Dendritic cell treated with granulocyte-macrophage colony-stimulating factor and Interleukin-4, amounts not matched to agents 40 ng/mL and 50 ng/mL, for 4 days (primary cell): ENCODE measurements around the gene TRIM25.

Experiments
- H3K27ac Mint-ChIP-seq: one replicate; pipeline ENCODE4 v1.8.0; 2022; ENCODE audit warnings: mild to moderate bottlenecking, mixed read lengths
- H3K27me3 Mint-ChIP-seq: one replicate; pipeline ENCODE4 v1.8.0; 2022; ENCODE audit warnings: mild to moderate bottlenecking, mixed read lengths
- H3K36me3 Mint-ChIP-seq: one replicate; pipeline ENCODE4 v1.8.0; 2022; ENCODE audit warnings: low read depth, mixed read lengths
- H3K4me1 Mint-ChIP-seq: one replicate; pipeline ENCODE4 v1.8.0; 2022; ENCODE audit warnings: low read depth, mixed read lengths
- H3K4me3 Mint-ChIP-seq: one replicate; pipeline ENCODE4 v1.8.0; 2022; ENCODE audit warnings: mild to moderate bottlenecking, moderate library complexity, mixed read lengths
- H3K9me3 Mint-ChIP-seq: one replicate; pipeline ENCODE4 v1.8.0; 2022; ENCODE audit warnings: mixed read lengths
- intact Hi-C: fragments of 100-400 bp; cut with micrococcal nuclease; formaldehyde crosslinking; loops from one replicate; pipeline ENCODE4 v1.15.0; 2022

TRIM25 gene

DNA sequence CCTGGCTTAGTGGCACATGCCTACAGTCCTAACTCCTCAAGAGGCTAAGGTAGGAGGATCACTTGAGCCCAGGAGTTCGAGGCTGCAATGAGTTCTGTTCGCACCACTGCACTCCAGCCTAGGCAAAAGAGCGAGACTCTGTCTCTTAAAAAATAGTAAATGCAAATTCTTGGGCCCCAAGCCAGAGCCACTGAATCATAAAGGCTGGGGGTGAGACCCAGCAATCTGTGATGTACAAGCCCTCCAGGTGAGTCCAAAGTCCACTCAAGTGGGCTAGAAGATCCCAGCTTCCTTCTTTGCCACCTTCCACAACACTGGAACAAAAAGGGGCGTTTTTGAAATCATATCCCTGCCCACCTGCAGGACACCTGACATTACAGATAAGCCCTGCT lies 16.9 kb downstream of the TRIM25 start:
- Mint-ChIP-seq H3K27ac (peak overlapping the region; percentile 36), H3K27me3 (no peaks in the 10 kb centered on the region), H3K9me3 (no peaks in the 10 kb centered on the region), H3K36me3 (peaks cover 97% of the 10 kb centered on the region), H3K4me3 (no peak overlapping the region), H3K4me1 (peaks cover 33% of the 10 kb centered on the region)
- intact Hi-C loops = no loop called here

GRCh38 chr17:56896217-56896967 lies 17.5 kb downstream of the TRIM25 start:
- Mint-ChIP-seq H3K27ac (no peak overlapping the region), H3K27me3 (no peaks in the 10 kb centered on the region), H3K9me3 (no peaks in the 10 kb centered on the region), H3K4me3 (no peak overlapping the region), H3K36me3 (peaks cover 97% of the 10 kb centered on the region), H3K4me1 (peaks cover 29% of the 10 kb centered on the region)
- intact Hi-C loops = no loop called here

GRCh38 chr17:56894859-56895455 lies 18.9 kb downstream of the TRIM25 start:
- H3K9me3 Mint-ChIP-seq = no peaks in the 10 kb centered on the region
- H3K27ac Mint-ChIP-seq = no peak overlapping the region
- no peak overlapping the region for H3K4me3 Mint-ChIP-seq
- H3K36me3 Mint-ChIP-seq = peaks cover 98% of the 10 kb centered on the region
- no peaks in the 10 kb centered on the region for H3K27me3 Mint-ChIP-seq
- intact Hi-C loops = loop anchor here (5.0 kb wide), 1 partner anchor 42 kb away; no protein-coding TSS in a partner anchor
- H3K4me1 Mint-ChIP-seq = peaks cover 16% of the 10 kb centered on the region

GRCh38 chr17:56893503-56893902 lies 20.3 kb downstream of the TRIM25 start:
- Mint-ChIP-seq H3K4me3 (no peak overlapping the region), H3K27ac (no peak overlapping the region), H3K27me3 (no peaks in the 10 kb centered on the region), H3K9me3 (peaks cover under 1% of the 10 kb centered on the region), H3K4me1 (peaks cover 16% of the 10 kb centered on the region), H3K36me3 (peaks cover 99% of the 10 kb centered on the region)
- intact Hi-C loops = loop anchor here (5.0 kb wide), 1 partner anchor 44 kb away; no protein-coding TSS in a partner anchor

DNA sequence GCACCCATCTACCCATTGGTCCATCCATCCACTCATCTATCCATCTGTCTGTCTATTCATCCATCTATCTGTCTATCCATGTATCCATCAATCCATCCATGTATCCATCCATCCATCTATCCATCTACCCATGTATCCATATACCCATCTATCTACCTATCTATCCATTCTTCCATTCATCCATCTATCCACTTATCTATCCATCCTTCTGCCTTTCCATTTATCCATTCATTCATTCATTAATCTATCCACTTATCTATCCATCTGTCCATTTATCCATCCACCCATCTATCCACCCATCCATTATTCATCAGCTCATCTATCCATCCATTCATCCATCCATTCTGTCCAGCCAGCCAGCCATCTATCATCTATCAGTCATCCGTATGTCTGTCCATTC lies 21.5 kb downstream of the TRIM25 start:
- no peaks in the 10 kb centered on the region for H3K27me3 Mint-ChIP-seq
- H3K4me3 Mint-ChIP-seq = no peak overlapping the region
- intact Hi-C loops = loop anchor here (5.0 kb wide), 1 partner anchor 45 kb away; no protein-coding TSS in a partner anchor
- H3K36me3 Mint-ChIP-seq = peaks cover 99% of the 10 kb centered on the region
- no peak overlapping the region for H3K27ac Mint-ChIP-seq
- H3K9me3 Mint-ChIP-seq = peaks cover 13% of the 10 kb centered on the region
- peaks cover 15% of the 10 kb centered on the region for H3K4me1 Mint-ChIP-seq

DNA sequence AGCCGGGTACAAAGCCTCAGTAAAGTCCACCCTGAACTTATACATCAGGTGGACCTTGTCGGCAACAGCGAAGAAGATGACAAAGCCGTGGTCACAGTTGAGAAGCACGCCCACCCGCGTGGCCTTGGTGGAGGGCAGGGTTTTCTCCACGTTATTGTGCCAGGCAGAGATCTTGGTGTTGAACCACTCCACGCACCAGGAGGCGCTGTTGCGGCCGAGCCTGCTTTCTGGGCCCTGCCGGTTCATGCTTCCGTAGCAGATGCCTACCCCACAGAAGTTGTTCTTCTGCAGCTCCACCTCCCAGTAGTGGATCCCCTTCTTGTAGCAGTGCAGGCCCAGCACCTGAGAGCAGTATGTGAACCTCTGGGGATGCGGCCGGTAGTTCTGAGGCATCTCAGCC lies 22.1 kb downstream of the TRIM25 start:
- H3K36me3 Mint-ChIP-seq = peaks cover 99% of the 10 kb centered on the region

DNA sequence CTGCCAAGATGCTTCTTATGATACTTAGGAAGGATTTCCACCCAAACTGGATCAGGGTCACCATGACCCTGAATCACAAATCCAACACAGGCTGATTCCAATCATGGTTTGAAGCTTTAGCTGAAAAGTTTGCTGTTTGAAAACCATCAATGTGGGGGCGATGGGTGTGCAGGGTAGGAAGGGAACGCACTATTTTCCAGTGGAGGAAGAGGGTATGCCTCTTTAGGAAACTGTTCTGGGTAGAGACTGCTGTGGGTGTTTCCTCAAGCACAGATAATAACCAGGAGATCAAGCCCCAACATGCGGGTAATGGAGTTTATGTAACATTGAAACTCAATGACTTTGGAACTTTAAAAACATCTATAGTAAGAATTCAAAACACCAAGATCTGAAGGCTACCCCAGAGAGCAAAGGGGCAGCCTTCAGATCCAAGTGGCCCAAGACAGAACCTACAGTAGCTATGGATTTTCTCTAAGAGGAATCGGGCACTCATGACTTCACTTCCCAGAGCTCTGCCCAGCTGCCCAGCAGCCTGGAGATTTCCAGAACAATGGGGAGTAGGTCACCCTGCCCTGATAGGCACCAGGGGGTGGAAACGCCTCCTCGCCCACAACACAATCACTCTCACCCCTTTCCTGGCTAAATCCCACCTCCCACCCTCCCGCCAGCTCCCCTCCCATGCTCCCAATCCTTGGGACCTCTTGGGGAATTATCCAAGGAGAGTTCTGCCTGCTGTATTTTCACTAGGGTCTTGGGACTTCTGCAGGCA lies 22.8 kb downstream of the TRIM25 start:
- intact Hi-C loops = loop anchor here (5.0 kb wide), 1 partner anchor 46 kb away; no protein-coding TSS in a partner anchor

More for the DNA sequence above, 22.1 kb downstream of the TRIM25 start:
- Mint-ChIP-seq H3K9me3 (peaks cover 14% of the 10 kb centered on the region), H3K4me1 (peaks cover 16% of the 10 kb centered on the region), H3K27me3 (no peaks in the 10 kb centered on the region), H3K4me3 (no peak overlapping the region), H3K27ac (no peak overlapping the region)
- intact Hi-C loops = loop anchor here (5.0 kb wide), 1 partner anchor 46 kb away; no protein-coding TSS in a partner anchor

GRCh38 chr17:56890390-56890789 lies 23.5 kb downstream of the TRIM25 start:
- intact Hi-C loops = loop anchor here (5.0 kb wide), 1 partner anchor 47 kb away; no protein-coding TSS in a partner anchor
- Mint-ChIP-seq H3K27me3 (no peaks in the 10 kb centered on the region), H3K9me3 (peaks cover 14% of the 10 kb centered on the region), H3K27ac (no peak overlapping the region), H3K4me3 (no peak overlapping the region), H3K36me3 (peaks cover 100% of the 10 kb centered on the region), H3K4me1 (peaks cover 25% of the 10 kb centered on the region)

More for the DNA sequence above, 22.8 kb downstream of the TRIM25 start:
- no peak overlapping the region for H3K27ac Mint-ChIP-seq
- H3K9me3 Mint-ChIP-seq = peaks cover 14% of the 10 kb centered on the region
- H3K36me3 Mint-ChIP-seq = peaks cover 100% of the 10 kb centered on the region
- H3K27me3 Mint-ChIP-seq = no peaks in the 10 kb centered on the region
- H3K4me1 Mint-ChIP-seq = peaks cover 22% of the 10 kb centered on the region
- no peak overlapping the region for H3K4me3 Mint-ChIP-seq

- Mint-ChIP-seq H3K36me3 (peaks cover 90% of the 10 kb centered on the region), H3K4me1 (peaks cover 39% of the 10 kb centered on the region), H3K27me3 (no peaks in the 10 kb centered on the region), H3K27ac (no peak overlapping the region), H3K4me3 (no peak overlapping the region), H3K9me3 (peaks cover 14% of the 10 kb centered on the region)
- intact Hi-C loops = no loop called here
Measured at GRCh38 chr17:56887552-56888467, 26.0 kb downstream of the TRIM25 start.

- Mint-ChIP-seq H3K27ac (no peak overlapping the region), H3K27me3 (no peaks in the 10 kb centered on the region), H3K4me3 (no peak overlapping the region), H3K36me3 (peaks cover 83% of the 10 kb centered on the region), H3K9me3 (peaks cover 14% of the 10 kb centered on the region), H3K4me1 (peaks cover 32% of the 10 kb centered on the region)
- intact Hi-C loops = no loop called here
Measured at GRCh38 chr17:56887105-56887504, 26.7 kb downstream of the TRIM25 start.

DNA sequence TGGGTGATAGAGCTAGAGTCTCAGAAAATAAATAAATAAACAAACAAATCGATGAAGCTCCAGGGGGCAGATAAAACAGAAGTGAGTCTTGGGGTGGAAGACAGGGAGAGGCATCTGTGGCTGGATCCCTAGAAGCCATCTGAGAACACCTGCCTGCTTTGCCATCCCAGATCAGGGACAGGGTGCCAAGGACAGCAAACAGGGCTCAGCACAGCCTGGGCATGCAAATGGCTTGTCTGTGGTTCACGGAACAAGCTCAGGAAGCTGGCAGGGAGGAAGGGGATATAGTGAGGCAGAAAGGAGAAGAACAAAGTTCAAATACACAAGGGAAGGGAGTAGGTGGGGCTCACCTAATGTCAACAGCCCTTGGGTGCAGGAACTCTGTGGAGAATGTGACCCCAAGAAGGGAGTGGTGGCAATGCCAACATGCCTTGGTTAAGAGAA lies 27.5 kb downstream of the TRIM25 start:
- Mint-ChIP-seq H3K27me3 (no peaks in the 10 kb centered on the region), H3K36me3 (peaks cover 75% of the 10 kb centered on the region), H3K27ac (no peak overlapping the region), H3K4me3 (no peak overlapping the region), H3K9me3 (peaks cover 14% of the 10 kb centered on the region), H3K4me1 (peaks cover 37% of the 10 kb centered on the region)
- intact Hi-C loops = no loop called here

GRCh38 chr17:56885312-56885657 lies 28.6 kb downstream of the TRIM25 start:
- Mint-ChIP-seq H3K9me3 (peaks cover 14% of the 10 kb centered on the region), H3K27ac (no peak overlapping the region), H3K4me3 (no peak overlapping the region)

More at GRCh38 chr17:56885312-56885657, 28.6 kb downstream of the TRIM25 start:
- Mint-ChIP-seq H3K4me1 (peaks cover 42% of the 10 kb centered on the region), H3K36me3 (peaks cover 65% of the 10 kb centered on the region), H3K27me3 (no peaks in the 10 kb centered on the region)
- intact Hi-C loops = no loop called here
